OCI-LY7 (cell line): ENCODE results near the gene ADCY5. TPM values are rescaled to one million over a fixed set of nuclear protein-coding genes. Genes with fewer than 3 reads are reported as not detected.

ENCODE experiments used
- BruUV-seq: library from RNA; stranded (reverse); fragments of 400-500 nt; replicated peaks from 2 replicates; lab custom pipeline; 2021; lab: Mats Ljungman, UMichigan
- CTCF ChIA-PET: fragments of 300-600 bp; sonication (Branson Sonifier 250); formaldehyde crosslinking; loops from one replicate; lab custom pipeline; 2022; ENCODE audit warnings: antibody characterized with exemption; ENCODE audit not compliant: unreplicated experiment; lab: Charles Lee
- POLR2A ChIA-PET: fragments of 300-600 bp; sonication (Branson Sonifier 250); formaldehyde crosslinking; loops from one replicate; lab custom pipeline; 2022; ENCODE audit warnings: antibody characterized with exemption; lab: Charles Lee
- DNase-seq: peaks from one replicate; pipeline ENCODE4 v3.0.0-alpha.2; 2015; ENCODE audit warnings: low spot score
- H2AFZ ChIP-seq: fragments of 200-600 bp; sonication (generic), shearing (Covaris generic); 2 replicates; pipeline ENCODE4 v1.6.1; 2014; ENCODE audit warnings: mild to moderate bottlenecking, antibody characterized with exemption, low read length, moderate library complexity
- H3K27ac ChIP-seq: fragments of 200-600 bp; sonication (generic); 2 replicates; pipeline ENCODE4 v1.5.1; 2014; ENCODE audit warnings: mixed run types, low read depth, mild to moderate bottlenecking, moderate library complexity, low read length, inconsistent platforms; ENCODE audit not compliant: poor library complexity, severe bottlenecking
- H3K36me3 ChIP-seq: fragments of 200-600 bp; sonication (generic); 2 replicates; pipeline ENCODE4 v1.6.1; 2014; ENCODE audit warnings: mild to moderate bottlenecking, antibody characterized with exemption, low read length, moderate library complexity, mixed read lengths; ENCODE audit not compliant: insufficient read depth
- H3K4me1 ChIP-seq: fragments of 200-600 bp; sonication (generic); 2 replicates; pipeline ENCODE4 v1.5.1; 2014; ENCODE audit warnings: mild to moderate bottlenecking, low read length; ENCODE audit not compliant: insufficient read depth, poor library complexity, severe bottlenecking
- H3K4me2 ChIP-seq: fragments of 200-600 bp; sonication (generic); 2 replicates; pipeline ENCODE4 v1.6.1; 2014; ENCODE audit warnings: mild to moderate bottlenecking, low read length
- H3K4me3 ChIP-seq: fragments of 200-600 bp; sonication (generic); 2 replicates; pipeline ENCODE4 v1.5.1; 2014; ENCODE audit warnings: mild to moderate bottlenecking, low read depth, low read length; ENCODE audit not compliant: poor library complexity, severe bottlenecking
- H3K79me2 ChIP-seq: fragments of 200-600 bp; sonication (generic); 2 replicates; pipeline ENCODE4 v1.6.1; 2016; ENCODE audit warnings: low read depth, mild to moderate bottlenecking, low read length, moderate library complexity, mixed read lengths; ENCODE audit not compliant: insufficient read depth
- H3K9me2 ChIP-seq: fragments of 200-600 bp; sonication (generic); 2 replicates; pipeline ENCODE4 v1.6.1; 2016; ENCODE audit warnings: mild to moderate bottlenecking, low read length, mixed read lengths; ENCODE audit not compliant: insufficient read depth
- H3K9me3 ChIP-seq: fragments of 200-600 bp; sonication (generic); 2 replicates; pipeline ENCODE4 v1.6.1; 2014; ENCODE audit warnings: mild to moderate bottlenecking, mixed run types, low read length, mixed read lengths
- H4K20me1 ChIP-seq: fragments of 200-600 bp; sonication (generic); 2 replicates; pipeline ENCODE4 v1.6.1; 2014; ENCODE audit warnings: mild to moderate bottlenecking, antibody characterized with exemption, low read length, moderate library complexity, mixed read lengths; ENCODE audit not compliant: insufficient read depth
- EZH2phosphoT487 ChIP-seq: fragments of 200-600 bp; sonication (generic); IDR thresholded peaks from 2 replicates; pipeline ENCODE4 v1.6.1; 2018; ENCODE audit warnings: low read depth, borderline replicate concordance, mild to moderate bottlenecking, mixed run types, antibody characterized with exemption, low read length, moderate library complexity, mixed read lengths
- intact Hi-C: fragments of 100-400 bp; cut with micrococcal nuclease; formaldehyde crosslinking; loops from one replicate; pipeline ENCODE4 v1.10.0; 2022; ENCODE audit not compliant: unreplicated experiment
- total RNA-seq, 2 experiments: library from RNA; depleted of rRNA in 1 of 2; stranded (reverse); fragments of >200 nt in 1 of 2; shearing (Covaris generic) in 1 of 2; gene quantifications; 2 replicates each; pipeline ENCODE4 v1.2.3, GENCODE V29; 2014 to 2022
- TF ChIP-seq, protein P1 (sequence below): fragments of 200-600 bp; sonication (generic); conservative IDR thresholded peaks from 2 replicates; pipeline ENCODE4 v1.5.1; 2014; ENCODE audit warnings: mild to moderate bottlenecking, antibody characterized with exemption, low read length, moderate library complexity, mixed read lengths

Gene ADCY5
- total RNA-seq, 2 experiments from 2014 or later, result 0.03 to 0.63 TPM

DNA sequence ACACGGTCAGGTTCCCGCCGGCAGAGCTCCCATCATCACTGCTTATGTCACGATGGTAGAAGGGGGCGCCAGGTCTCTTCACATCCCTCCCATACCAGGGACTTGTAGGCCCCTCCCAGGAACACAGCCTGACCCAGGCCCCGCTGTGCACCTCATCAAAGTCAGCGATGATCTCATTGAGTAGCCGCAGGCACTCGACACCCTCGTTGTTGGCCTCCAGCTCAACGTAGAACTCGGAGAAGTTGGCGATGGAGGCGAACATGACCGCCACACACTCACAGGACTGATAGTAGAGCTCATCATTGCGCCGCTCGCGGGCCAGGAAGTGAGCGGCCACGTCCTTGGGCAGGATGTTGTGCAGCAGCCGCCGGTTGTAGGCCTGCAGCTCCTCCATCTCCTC is 157.9 kb downstream of the ADCY5 start:
- Histone ChIP-seq H3K79me2 (no peaks in the 10 kb centered on the region), H3K4me2 (no peak overlapping the region), H3K9me3 (no peaks in the 10 kb centered on the region), H3K27ac (no peak overlapping the region), H3K4me3 (no peak overlapping the region), H2AFZ (no peak overlapping the region), H3K36me3 (no peaks in the 10 kb centered on the region), H3K4me1 (no peaks in the 10 kb centered on the region), H4K20me1 (no peaks in the 10 kb centered on the region), H3K9me2 (no peaks in the 10 kb centered on the region)
- no TSS peak for BruUV-seq
- DNase-seq, result no peak
- CTCF ChIA-PET, result no interaction called here
- no peak for TF ChIP-seq EZH2phosphoT487
- TF ChIP-seq, protein P1, sequence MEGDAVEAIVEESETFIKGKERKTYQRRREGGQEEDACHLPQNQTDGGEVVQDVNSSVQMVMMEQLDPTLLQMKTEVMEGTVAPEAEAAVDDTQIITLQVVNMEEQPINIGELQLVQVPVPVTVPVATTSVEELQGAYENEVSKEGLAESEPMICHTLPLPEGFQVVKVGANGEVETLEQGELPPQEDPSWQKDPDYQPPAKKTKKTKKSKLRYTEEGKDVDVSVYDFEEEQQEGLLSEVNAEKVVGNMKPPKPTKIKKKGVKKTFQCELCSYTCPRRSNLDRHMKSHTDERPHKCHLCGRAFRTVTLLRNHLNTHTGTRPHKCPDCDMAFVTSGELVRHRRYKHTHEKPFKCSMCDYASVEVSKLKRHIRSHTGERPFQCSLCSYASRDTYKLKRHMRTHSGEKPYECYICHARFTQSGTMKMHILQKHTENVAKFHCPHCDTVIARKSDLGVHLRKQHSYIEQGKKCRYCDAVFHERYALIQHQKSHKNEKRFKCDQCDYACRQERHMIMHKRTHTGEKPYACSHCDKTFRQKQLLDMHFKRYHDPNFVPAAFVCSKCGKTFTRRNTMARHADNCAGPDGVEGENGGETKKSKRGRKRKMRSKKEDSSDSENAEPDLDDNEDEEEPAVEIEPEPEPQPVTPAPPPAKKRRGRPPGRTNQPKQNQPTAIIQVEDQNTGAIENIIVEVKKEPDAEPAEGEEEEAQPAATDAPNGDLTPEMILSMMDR, result no peak
- POLR2A ChIA-PET, result no interaction called here
- intact Hi-C loops, result no loop called here

DNA sequence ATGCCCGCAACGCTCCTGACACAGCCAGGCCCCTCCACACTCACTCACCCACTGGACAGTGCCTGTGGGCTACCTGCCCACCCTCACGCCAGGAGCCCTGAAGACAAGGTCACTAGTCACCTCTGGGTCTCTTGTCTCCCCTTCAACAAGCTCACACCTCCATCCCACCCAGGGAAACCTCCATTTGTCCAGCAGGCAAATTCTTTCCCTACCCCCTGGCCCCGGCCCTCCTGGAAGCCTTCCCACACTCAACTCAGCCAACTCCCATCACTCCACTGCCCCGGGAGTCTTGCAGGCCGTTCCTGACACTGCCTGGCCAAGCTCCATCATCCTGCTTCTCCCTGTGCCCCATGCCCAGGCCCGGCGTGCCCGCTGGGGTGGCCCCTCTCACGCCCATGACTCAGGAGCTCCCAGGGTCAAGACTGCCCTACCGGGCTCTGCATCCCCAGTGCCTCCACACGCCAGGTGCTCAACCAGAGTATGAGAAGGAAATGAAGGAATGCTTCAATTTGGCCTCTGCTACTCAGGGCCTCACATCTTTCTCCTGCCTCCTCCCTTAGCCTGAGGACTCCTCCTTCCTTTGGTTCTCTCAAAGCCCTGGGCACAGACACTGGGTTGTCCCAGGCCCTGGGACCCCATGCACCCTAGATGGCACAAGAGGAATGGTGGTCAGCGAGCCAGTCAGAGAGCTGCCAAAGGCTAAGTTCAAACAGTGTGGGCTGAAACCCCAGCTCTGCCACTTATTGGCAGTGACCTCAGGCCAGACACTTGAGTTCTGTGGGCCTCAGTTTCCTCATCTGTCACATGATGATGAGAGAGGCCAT is 158.6 kb downstream of the ADCY5 start:
- no peaks in the 10 kb centered on the region for H3K9me2 ChIP-seq
- no peaks in the 10 kb centered on the region for H3K9me3 ChIP-seq
- no peaks in the 10 kb centered on the region for H3K79me2 ChIP-seq
- no peak overlapping the region for H3K4me3 ChIP-seq
- CTCF ChIA-PET, result no interaction called here
- intact Hi-C loops, result no loop called here
- H3K4me2 ChIP-seq, result no peak overlapping the region
- no peaks in the 10 kb centered on the region for H4K20me1 ChIP-seq
- no peaks in the 10 kb centered on the region for H3K4me1 ChIP-seq
- H2AFZ ChIP-seq, result no peak overlapping the region
- no peak overlapping the region for H3K27ac ChIP-seq
- DNase-seq, result no peak
- H3K36me3 ChIP-seq, result no peaks in the 10 kb centered on the region
- POLR2A ChIA-PET, result no interaction called here
- TF ChIP-seq EZH2phosphoT487, result no peak
- TF ChIP-seq, protein P1, result no peak
- BruUV-seq, result no TSS peak
